ENCODE data around the gene PDSS2. TPM values are rescaled to one million over a fixed set of nuclear protein-coding genes. Genes with fewer than 3 reads are reported as not detected.

Gene PDSS2
- total and polyA plus RNA-seq, 9 of the 15 experiments (the other 6 are each of a cell fraction or from before 2014, with no cell fraction given) = 5.8 to 21.1 (median 12.0) TPM

DNA sequence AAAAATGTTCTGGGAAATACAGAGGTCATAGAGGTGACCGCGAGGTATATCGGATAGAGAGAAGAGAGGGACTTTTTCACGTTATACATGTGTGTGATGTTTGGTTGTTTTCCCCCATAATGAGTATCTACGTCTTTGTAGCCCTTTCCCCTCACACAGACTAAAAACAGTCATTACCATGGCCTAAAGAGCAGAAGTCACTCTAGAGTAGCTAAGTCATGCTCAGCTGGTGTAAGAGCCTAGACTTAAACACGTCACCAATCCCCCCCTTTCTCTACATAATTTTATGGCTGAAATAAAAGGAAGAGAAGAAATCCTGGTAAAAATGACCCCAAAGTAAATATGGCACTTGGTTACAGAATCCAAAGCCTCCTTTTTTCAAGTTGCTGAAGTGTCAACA is 338.1 kb downstream of the PDSS2 start (continued):
- TF ChIP-seq, protein P1, sequence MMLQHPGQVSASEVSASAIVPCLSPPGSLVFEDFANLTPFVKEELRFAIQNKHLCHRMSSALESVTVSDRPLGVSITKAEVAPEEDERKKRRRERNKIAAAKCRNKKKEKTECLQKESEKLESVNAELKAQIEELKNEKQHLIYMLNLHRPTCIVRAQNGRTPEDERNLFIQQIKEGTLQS (IDR thresholded peaks at IDR 0.05) = no peak
- TF ChIP-seq, protein P1 (CRISPR knock-in tag; conservative IDR thresholded peaks at IDR 0.05) = no peak
- no peak for TF ChIP-seq GABPB1 (CRISPR knock-in tag; IDR thresholded peaks at IDR 0.05)
- TF ChIP-seq, protein P2, sequence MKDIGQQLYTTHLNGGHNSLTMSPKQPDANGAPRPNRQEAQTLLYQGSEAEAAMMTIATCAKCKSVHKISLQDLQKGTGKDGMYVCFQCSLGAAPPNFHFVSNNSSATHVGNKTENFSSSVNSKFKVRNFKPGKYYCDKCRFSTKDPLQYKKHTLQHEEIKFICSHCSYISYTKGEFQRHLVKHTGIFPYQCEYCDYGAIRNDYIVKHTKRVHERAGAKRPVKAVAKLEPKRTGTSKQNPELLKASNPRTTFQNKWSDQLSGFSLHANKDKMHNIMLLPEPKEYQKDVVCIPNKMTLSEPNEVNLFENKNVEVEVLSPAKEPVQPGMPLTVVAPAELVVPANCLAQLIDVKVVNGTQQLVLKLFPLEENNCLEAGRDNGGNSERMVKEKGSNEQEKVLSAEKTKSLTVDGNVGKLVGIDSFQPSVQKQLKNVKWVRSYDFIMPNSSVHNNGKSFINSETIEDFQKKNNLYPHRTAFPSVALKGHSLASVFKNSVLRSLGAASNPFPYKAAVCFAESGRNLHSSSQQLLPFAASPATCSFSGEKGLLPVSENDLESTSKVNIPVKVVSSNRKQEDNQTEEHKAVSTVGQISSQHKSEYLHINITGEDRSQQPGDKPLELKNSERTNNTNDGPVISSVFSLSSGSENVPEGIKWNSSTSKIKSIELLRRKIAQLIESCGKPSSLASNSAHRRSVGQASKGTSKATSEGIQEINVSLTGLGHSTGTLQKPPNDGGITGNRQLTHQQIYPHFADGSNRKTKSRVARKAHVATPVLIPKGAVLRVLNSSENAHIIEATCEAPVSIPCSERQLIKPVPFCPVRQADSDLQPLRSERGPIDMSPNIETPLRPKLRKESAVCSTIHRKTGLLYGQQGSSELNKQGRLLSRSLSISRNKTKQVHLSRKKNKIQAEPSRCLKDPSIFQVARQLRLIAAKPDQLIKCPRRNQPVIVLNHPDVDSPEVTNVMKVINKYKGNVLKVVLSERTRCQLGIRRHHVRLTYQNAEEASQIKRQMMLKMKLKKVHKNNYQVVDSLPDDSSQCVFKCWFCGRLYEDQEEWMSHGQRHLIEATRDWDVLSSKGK (CRISPR knock-in tag; IDR thresholded peaks at IDR 0.05) = no peak
- TF ChIP-seq, protein P3, sequence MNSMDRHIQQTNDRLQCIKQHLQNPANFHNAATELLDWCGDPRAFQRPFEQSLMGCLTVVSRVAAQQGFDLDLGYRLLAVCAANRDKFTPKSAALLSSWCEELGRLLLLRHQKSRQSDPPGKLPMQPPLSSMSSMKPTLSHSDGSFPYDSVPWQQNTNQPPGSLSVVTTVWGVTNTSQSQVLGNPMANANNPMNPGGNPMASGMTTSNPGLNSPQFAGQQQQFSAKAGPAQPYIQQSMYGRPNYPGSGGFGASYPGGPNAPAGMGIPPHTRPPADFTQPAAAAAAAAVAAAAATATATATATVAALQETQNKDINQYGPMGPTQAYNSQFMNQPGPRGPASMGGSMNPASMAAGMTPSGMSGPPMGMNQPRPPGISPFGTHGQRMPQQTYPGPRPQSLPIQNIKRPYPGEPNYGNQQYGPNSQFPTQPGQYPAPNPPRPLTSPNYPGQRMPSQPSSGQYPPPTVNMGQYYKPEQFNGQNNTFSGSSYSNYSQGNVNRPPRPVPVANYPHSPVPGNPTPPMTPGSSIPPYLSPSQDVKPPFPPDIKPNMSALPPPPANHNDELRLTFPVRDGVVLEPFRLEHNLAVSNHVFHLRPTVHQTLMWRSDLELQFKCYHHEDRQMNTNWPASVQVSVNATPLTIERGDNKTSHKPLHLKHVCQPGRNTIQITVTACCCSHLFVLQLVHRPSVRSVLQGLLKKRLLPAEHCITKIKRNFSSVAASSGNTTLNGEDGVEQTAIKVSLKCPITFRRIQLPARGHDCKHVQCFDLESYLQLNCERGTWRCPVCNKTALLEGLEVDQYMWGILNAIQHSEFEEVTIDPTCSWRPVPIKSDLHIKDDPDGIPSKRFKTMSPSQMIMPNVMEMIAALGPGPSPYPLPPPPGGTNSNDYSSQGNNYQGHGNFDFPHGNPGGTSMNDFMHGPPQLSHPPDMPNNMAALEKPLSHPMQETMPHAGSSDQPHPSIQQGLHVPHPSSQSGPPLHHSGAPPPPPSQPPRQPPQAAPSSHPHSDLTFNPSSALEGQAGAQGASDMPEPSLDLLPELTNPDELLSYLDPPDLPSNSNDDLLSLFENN (IDR thresholded peaks at IDR 0.05; ENCODE audit: low read depth in 2 of 2, low read length in 2 of 2) = no peak
- TF ChIP-seq, protein P4, sequence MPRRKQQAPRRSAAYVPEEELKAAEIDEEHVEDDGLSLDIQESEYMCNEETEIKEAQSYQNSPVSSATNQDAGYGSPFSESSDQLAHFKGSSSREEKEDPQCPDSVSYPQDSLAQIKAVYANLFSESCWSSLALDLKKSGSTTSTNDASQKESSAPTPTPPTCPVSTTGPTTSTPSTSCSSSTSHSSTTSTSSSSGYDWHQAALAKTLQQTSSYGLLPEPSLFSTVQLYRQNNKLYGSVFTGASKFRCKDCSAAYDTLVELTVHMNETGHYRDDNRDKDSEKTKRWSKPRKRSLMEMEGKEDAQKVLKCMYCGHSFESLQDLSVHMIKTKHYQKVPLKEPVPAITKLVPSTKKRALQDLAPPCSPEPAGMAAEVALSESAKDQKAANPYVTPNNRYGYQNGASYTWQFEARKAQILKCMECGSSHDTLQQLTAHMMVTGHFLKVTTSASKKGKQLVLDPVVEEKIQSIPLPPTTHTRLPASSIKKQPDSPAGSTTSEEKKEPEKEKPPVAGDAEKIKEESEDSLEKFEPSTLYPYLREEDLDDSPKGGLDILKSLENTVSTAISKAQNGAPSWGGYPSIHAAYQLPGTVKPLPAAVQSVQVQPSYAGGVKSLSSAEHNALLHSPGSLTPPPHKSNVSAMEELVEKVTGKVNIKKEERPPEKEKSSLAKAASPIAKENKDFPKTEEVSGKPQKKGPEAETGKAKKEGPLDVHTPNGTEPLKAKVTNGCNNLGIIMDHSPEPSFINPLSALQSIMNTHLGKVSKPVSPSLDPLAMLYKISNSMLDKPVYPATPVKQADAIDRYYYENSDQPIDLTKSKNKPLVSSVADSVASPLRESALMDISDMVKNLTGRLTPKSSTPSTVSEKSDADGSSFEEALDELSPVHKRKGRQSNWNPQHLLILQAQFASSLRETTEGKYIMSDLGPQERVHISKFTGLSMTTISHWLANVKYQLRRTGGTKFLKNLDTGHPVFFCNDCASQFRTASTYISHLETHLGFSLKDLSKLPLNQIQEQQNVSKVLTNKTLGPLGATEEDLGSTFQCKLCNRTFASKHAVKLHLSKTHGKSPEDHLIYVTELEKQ (CRISPR knock-in tag; IDR thresholded peaks at IDR 0.05) = no peak
- TF ChIP-seq, protein P5, sequence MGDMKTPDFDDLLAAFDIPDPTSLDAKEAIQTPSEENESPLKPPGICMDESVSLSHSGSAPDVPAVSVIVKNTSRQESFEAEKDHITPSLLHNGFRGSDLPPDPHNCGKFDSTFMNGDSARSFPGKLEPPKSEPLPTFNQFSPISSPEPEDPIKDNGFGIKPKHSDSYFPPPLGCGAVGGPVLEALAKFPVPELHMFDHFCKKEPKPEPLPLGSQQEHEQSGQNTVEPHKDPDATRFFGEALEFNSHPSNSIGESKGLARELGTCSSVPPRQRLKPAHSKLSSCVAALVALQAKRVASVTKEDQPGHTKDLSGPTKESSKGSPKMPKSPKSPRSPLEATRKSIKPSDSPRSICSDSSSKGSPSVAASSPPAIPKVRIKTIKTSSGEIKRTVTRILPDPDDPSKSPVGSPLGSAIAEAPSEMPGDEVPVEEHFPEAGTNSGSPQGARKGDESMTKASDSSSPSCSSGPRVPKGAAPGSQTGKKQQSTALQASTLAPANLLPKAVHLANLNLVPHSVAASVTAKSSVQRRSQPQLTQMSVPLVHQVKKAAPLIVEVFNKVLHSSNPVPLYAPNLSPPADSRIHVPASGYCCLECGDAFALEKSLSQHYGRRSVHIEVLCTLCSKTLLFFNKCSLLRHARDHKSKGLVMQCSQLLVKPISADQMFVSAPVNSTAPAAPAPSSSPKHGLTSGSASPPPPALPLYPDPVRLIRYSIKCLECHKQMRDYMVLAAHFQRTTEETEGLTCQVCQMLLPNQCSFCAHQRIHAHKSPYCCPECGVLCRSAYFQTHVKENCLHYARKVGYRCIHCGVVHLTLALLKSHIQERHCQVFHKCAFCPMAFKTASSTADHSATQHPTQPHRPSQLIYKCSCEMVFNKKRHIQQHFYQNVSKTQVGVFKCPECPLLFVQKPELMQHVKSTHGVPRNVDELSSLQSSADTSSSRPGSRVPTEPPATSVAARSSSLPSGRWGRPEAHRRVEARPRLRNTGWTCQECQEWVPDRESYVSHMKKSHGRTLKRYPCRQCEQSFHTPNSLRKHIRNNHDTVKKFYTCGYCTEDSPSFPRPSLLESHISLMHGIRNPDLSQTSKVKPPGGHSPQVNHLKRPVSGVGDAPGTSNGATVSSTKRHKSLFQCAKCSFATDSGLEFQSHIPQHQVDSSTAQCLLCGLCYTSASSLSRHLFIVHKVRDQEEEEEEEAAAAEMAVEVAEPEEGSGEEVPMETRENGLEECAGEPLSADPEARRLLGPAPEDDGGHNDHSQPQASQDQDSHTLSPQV (IDR thresholded peaks at IDR 0.05) = peak; percentile 77
